GM10266 (cell line): ENCODE results near the gene ARPC2.

Source experiments
- DNase-seq: peaks from one replicate; pipeline ENCODE4 v3.0.0; 2012; ENCODE audit errors: extremely low spot score
- TF ChIP-seq, protein P1 (sequence below): IDR thresholded peaks from 2 replicates; pipeline ENCODE4 v1.5.1; 2012; ENCODE audit warnings: mild to moderate bottlenecking, low read depth; ENCODE audit not compliant: control insufficient read depth, insufficient read depth; ENCODE audit errors: missing control alignments

The ARPC2 gene

DNA sequence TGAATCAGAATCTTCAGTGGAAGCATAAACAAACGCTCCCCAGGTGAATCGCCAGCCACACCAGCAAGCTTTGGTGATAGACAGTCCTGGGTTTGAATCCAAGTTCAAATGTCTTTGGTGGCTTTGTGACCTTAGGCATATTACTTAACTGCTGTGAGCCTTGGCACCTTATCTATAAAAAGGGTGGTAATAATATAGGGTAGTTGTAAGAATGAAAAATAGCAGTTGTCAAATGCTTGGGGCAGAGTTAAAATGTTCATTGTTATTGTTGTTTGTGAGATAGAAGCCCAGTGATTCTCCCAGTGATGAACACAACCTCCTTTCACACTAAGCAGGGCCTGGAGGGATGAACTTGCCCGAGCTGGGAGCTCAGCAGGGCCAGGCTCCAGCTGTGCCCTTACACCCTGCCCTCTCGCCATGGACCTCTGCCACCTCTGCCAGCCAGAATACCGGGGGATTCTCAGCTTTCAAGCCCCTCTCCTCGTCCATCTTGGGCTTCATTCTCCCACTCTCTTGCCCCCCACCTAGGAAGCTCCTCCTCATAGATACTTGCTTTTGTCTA, 81.4 kb downstream of the ARPC2 start:
- DNase-seq, result no peak
- TF ChIP-seq, protein P1, sequence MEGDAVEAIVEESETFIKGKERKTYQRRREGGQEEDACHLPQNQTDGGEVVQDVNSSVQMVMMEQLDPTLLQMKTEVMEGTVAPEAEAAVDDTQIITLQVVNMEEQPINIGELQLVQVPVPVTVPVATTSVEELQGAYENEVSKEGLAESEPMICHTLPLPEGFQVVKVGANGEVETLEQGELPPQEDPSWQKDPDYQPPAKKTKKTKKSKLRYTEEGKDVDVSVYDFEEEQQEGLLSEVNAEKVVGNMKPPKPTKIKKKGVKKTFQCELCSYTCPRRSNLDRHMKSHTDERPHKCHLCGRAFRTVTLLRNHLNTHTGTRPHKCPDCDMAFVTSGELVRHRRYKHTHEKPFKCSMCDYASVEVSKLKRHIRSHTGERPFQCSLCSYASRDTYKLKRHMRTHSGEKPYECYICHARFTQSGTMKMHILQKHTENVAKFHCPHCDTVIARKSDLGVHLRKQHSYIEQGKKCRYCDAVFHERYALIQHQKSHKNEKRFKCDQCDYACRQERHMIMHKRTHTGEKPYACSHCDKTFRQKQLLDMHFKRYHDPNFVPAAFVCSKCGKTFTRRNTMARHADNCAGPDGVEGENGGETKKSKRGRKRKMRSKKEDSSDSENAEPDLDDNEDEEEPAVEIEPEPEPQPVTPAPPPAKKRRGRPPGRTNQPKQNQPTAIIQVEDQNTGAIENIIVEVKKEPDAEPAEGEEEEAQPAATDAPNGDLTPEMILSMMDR, result no peak

DNA sequence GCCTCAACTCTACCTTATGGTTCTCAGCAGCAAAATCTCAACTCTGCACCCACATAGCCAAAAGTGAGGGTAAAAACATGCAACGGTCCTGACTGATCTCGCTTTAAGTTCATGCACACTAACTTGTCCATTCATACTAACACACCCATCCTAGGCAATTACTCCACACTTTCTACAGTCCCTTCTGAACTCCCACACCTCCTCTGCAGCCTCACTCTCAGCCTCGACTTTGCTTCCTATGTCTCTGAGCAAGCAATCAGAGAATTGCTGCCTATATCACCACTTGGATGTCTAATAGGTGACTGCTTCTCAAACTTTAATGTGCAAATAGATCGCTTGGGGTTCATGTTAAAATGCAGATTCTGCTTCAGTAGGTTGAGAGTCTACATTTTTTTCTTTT, 83.2 kb downstream of the ARPC2 start:
- TF ChIP-seq, protein P1, result no peak

DNA sequence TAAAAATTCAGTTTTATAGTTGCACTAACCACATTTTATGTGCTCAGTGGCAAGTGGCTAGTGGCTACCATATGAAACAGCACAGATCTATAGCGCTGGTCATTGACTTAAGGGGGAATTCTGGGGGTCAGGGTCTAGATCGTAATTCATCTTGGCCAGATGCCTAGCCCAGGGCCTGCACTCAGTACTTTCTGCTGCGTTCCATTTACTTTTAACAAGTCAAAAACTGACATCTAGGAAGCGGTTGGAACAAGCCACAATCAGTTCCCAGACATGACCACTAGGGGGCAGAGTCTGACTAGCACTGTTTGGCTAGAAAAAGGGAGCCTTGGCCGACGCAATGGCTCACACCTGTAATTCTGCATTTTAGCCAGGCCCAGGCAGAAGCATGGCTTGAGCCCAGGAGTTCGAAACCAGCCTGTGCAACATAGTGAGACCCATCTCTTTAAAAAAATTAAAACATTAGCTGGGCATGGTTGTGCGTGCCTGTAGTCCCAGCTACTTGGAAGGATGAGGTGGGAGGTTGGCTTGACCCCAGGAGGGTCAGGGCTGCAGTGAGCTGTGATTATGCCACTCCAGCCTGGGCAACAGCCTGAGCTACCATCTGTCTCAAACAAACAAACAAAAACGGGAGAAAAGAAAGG, 84.3 kb downstream of the ARPC2 start:
- TF ChIP-seq, protein P1, result peak; percentile 94

More for the DNA sequence above, 83.2 kb downstream of the ARPC2 start:
- no peak for DNase-seq

More for the DNA sequence above, 84.3 kb downstream of the ARPC2 start:
- DNase-seq, result peak; percentile 71
